Activated CD4-positive, alpha-beta T cell treated with anti-CD3 and anti-CD28 coated beads for 36 hours (primary cell): ENCODE measurements around the gene HSPB1. TPM values are rescaled to one million over a fixed set of nuclear protein-coding genes. Genes with fewer than 3 reads are reported as not detected.
A peak's percentile ranks its signal among the peaks of the same experiment; 100 is the strongest.
"Not testable (repeated sequence)": the region's sequence is repeated elsewhere in the genome, so short reads cannot be mapped to it uniquely, and the experiment has no call there.

ENCODE experiments used
- ATAC-seq: fragments of 200-7000 bp; cut with Tn5 transposase; one replicate; pipeline ENCODE4 v1.10.0; 2021; ENCODE audit warnings: mild to moderate bottlenecking, moderate library complexity
- CTCF ChIA-PET: fragments of 350-600 bp; sonication (Branson Sonifier 250); formaldehyde crosslinking; loops from one replicate; lab custom pipeline; 2021; ENCODE audit warnings: antibody characterized with exemption; lab: Charles Lee
- POLR2A ChIA-PET: fragments of 350-600 bp; sonication (Branson Sonifier 250); formaldehyde crosslinking; loops from one replicate; lab custom pipeline; 2021; ENCODE audit warnings: antibody characterized with exemption, inconsistent platforms; lab: Charles Lee
- DNase-seq: peaks from one replicate; pipeline ENCODE4 v3.0.0-alpha.2; 2020
- H3K27ac Mint-ChIP-seq: one replicate; pipeline ENCODE4 v1.8.0; 2021; ENCODE audit warnings: mixed read lengths
- H3K27me3 Mint-ChIP-seq: one replicate; pipeline ENCODE4 v1.8.0; 2021; ENCODE audit warnings: mixed read lengths
- H3K36me3 Mint-ChIP-seq: one replicate; pipeline ENCODE4 v1.8.0; 2021; ENCODE audit warnings: low read depth, mixed read lengths
- H3K4me1 Mint-ChIP-seq: one replicate; pipeline ENCODE4 v1.8.0; 2021; ENCODE audit warnings: mixed read lengths
- H3K4me3 Mint-ChIP-seq: one replicate; pipeline ENCODE4 v1.8.0; 2021; ENCODE audit warnings: mild to moderate bottlenecking, moderate library complexity, mixed read lengths
- H3K9me3 Mint-ChIP-seq: one replicate; pipeline ENCODE4 v1.8.0; 2021; ENCODE audit warnings: low read depth, mixed read lengths
- intact Hi-C, 2 experiments: fragments of 100-400 bp; cut with DNase I in 1 of 2; cut with micrococcal nuclease in 1 of 2; formaldehyde crosslinking; loops; one replicate each; pipeline versions ENCODE4 v1.14.2 to v1.15.1; 2022 to 2024; cut with DNase I, micrococcal nuclease
- total RNA-seq, 2 experiments: library from RNA; stranded (reverse); gene quantifications; one replicate each; pipeline ENCODE4 v1.2.3, GENCODE V29; 2021

Gene HSPB1
- total RNA-seq, 2 experiments from 2014 or later = 71.1 to 127 TPM

GRCh38 chr7:76334320-76334967 is 32.0 kb downstream of the HSPB1 start:
- intact Hi-C loops = no loop called here
- ATAC-seq (no peak), DNase-seq (no peak)
- Mint-ChIP-seq H3K4me3 (no peak overlapping the region), H3K27ac (no peak overlapping the region), H3K9me3 (no peaks in the 10 kb centered on the region), H3K4me1 (peaks cover 33% of the 10 kb centered on the region), H3K36me3 (peaks cover 44% of the 10 kb centered on the region), H3K27me3 (no peaks in the 10 kb centered on the region)
- POLR2A ChIA-PET = no interaction called here
- CTCF ChIA-PET = no interaction called here

DNA sequence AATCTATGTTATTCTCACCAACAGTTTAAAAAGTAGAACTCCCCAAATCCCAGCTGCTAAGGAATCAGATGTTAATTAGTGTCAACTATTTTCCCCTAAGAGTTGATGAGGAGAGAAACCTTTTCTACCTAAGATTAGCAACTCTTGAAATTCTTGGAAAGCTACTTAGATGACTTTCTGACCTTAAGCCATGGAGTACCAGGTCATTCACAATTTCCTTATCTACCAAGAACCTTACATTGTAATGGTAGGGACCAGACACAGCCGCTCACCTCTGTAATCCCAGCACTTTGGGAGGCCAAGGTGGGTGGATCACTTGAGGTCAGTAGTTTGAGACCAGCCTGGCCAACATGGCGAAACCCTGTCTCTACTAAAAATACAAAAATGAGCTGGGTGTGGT is 32.9 kb downstream of the HSPB1 start:
- CTCF ChIA-PET = interaction anchor here (1.1 to 1.3 kb wide), 2 partner anchors 17 to 21 kb away, joined by 3 to 5 read pairs; no protein-coding TSS in a partner anchor
- ATAC-seq, H3K27ac Mint-ChIP-seq, intact Hi-C loops, H3K27me3 Mint-ChIP-seq, H3K9me3 Mint-ChIP-seq, POLR2A ChIA-PET, H3K4me3 Mint-ChIP-seq, DNase-seq: not testable (repeated sequence)
- Mint-ChIP-seq H3K36me3 (peaks cover 44% of the 10 kb centered on the region), H3K4me1 (peaks cover 36% of the 10 kb centered on the region)

GRCh38 chr7:76336094-76336493 is 33.6 kb downstream of the HSPB1 start:
- Mint-ChIP-seq H3K36me3 (peaks cover 46% of the 10 kb centered on the region), H3K4me1 (peaks cover 42% of the 10 kb centered on the region), H3K9me3 (no peaks in the 10 kb centered on the region), H3K27ac (no peak overlapping the region), H3K4me3 (no peak overlapping the region), H3K27me3 (no peaks in the 10 kb centered on the region)
- intact Hi-C loops = no loop called here
- POLR2A ChIA-PET = no interaction called here
- DNase-seq (no peak), ATAC-seq (no peak)
- CTCF ChIA-PET = interaction anchor here (1.1 to 1.3 kb wide), 2 partner anchors 16 to 22 kb away, joined by 3 to 5 read pairs; no protein-coding TSS in a partner anchor

GRCh38 chr7:76337147-76337546 is 34.7 kb downstream of the HSPB1 start:
- no peak overlapping the region for H3K27ac Mint-ChIP-seq
- ChIA-PET POLR2A (no interaction called here), CTCF (interaction anchor here (0.9 kb wide), 1 partner anchor 18 kb away, joined by 3 read pairs; no protein-coding TSS in a partner anchor)
- H3K36me3 Mint-ChIP-seq = peaks cover 48% of the 10 kb centered on the region
- peaks cover 47% of the 10 kb centered on the region for H3K4me1 Mint-ChIP-seq
- DNase-seq (no peak), ATAC-seq (no peak)
- intact Hi-C loops = no loop called here
- no peaks in the 10 kb centered on the region for H3K9me3 Mint-ChIP-seq
- no peaks in the 10 kb centered on the region for H3K27me3 Mint-ChIP-seq
- H3K4me3 Mint-ChIP-seq = no peak overlapping the region

- H3K36me3 Mint-ChIP-seq = peaks cover 53% of the 10 kb centered on the region
- CTCF ChIA-PET = no interaction called here
These were observed 36.0 kb downstream of the HSPB1 start for GRCh38 chr7:76338298-76339084.

GRCh38 chr7:76340617-76341131 is 38.2 kb downstream of the HSPB1 start:
- H3K36me3 Mint-ChIP-seq = peaks cover 66% of the 10 kb centered on the region
- H3K4me1 Mint-ChIP-seq = peaks cover 70% of the 10 kb centered on the region
- ChIA-PET POLR2A (no interaction called here), CTCF (no interaction called here)
- no peaks in the 10 kb centered on the region for H3K27me3 Mint-ChIP-seq
- H3K4me3 Mint-ChIP-seq = no peak overlapping the region
- no peak for DNase-seq
- no peaks in the 10 kb centered on the region for H3K9me3 Mint-ChIP-seq
- ATAC-seq = no peak
- H3K27ac Mint-ChIP-seq = peak overlapping the region; percentile 44
- intact Hi-C loops = no loop called here

More at GRCh38 chr7:76338298-76339084, 36.0 kb downstream of the HSPB1 start:
- intact Hi-C loops = no loop called here
- ATAC-seq = no peak
- peaks cover 59% of the 10 kb centered on the region for H3K4me1 Mint-ChIP-seq
- POLR2A ChIA-PET = no interaction called here
- H3K4me3 Mint-ChIP-seq = no peak overlapping the region
- no peak for DNase-seq
- peak overlapping the region; percentile 51 for H3K27ac Mint-ChIP-seq
- no peaks in the 10 kb centered on the region for H3K9me3 Mint-ChIP-seq
- no peaks in the 10 kb centered on the region for H3K27me3 Mint-ChIP-seq

- no peaks in the 10 kb centered on the region for H3K9me3 Mint-ChIP-seq
- CTCF ChIA-PET = interaction anchor here (1.0 kb wide), 1 partner anchor 8 kb away, joined by 3 read pairs; no protein-coding TSS in a partner anchor
- H3K27me3 Mint-ChIP-seq = no peaks in the 10 kb centered on the region
- no peak for DNase-seq
- H3K4me1 Mint-ChIP-seq = peaks cover 72% of the 10 kb centered on the region
- intact Hi-C loops = no loop called here
- H3K27ac Mint-ChIP-seq = no peak overlapping the region
- no peak overlapping the region for H3K4me3 Mint-ChIP-seq
- POLR2A ChIA-PET = interaction anchor here (0.8 kb wide), 1 partner anchor 12 kb away, joined by 3 read pairs; no protein-coding TSS in a partner anchor
- peaks cover 72% of the 10 kb centered on the region for H3K36me3 Mint-ChIP-seq
- ATAC-seq = no peak
These were observed 39.7 kb downstream of the HSPB1 start for GRCh38 chr7:76342222-76342621.

- DNase-seq = peak; percentile 46
- CTCF ChIA-PET = interaction anchor here (0.6 to 2.0 kb wide), 4 partner anchors 9 to 25 kb away, joined by 3 to 6 read pairs (median 6); partner anchors contain the start of gene YWHAG
- H3K9me3 Mint-ChIP-seq = no peaks in the 10 kb centered on the region
- H3K4me1 Mint-ChIP-seq = peaks cover 74% of the 10 kb centered on the region
- ATAC-seq = peak; percentile 96
- H3K4me3 Mint-ChIP-seq = no peak overlapping the region
- intact Hi-C loops = loop anchor here (1.0 kb wide), 3 partner anchors 15 to 25 kb away; partner anchors contain the start of gene YWHAG (in 1 of the 2)
- POLR2A ChIA-PET = interaction anchor here (0.6 to 1.6 kb wide), 3 partner anchors 11 to 17 kb away, joined by 3 to 10 read pairs (median 3); partner anchors contain the start of gene YWHAG
- H3K27ac Mint-ChIP-seq = peak overlapping the region; percentile 34
- peaks cover 71% of the 10 kb centered on the region for H3K36me3 Mint-ChIP-seq
- H3K27me3 Mint-ChIP-seq = no peaks in the 10 kb centered on the region
These were observed 40.9 kb downstream of the HSPB1 start for GRCh38 chr7:76343294-76343930.

DNA sequence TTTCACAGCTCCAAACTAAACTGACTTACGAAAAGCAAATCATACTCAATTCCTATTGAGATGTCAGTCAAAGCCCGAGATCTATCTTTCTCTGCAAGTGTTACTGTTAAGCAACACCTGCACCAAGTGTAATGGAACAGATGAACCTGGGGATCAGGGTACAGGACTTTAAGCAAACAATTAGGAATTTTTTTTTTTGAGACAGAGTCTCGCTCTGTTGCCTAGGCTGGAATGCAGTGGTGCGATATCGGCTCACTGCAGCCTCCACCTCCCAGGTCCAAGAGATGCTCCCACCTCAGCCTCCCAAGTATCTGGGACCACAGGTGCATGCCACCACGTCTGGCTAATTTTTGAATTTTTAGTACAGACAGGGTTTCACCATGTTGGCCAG is 41.5 kb downstream of the HSPB1 start:
- intact Hi-C loops = loop anchor here (1.0 kb wide), 3 partner anchors 14 to 26 kb away; partner anchors contain the start of gene YWHAG (in 1 of the 2)

DNA sequence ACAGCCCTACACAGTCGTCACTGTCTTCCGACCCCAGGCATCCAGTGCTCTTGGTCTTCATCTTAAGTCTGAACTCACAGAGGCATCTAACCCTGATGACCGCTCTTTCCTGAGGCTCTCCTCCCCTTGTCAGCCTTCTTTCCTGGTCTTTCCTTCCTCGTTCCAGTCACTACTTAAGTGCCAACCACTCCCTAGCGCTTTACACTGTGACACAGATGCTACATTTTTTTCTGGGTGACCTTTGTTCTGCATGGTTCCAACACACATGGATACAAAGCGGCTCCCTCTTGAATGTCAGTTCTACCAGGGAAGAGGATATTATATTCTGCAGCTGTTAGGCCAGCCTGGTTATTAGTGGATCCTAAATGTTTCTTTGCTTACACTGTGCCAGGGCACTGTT is 43.6 kb downstream of the HSPB1 start:
- Mint-ChIP-seq H3K4me3 (no peak overlapping the region), H3K9me3 (no peaks in the 10 kb centered on the region), H3K27me3 (no peaks in the 10 kb centered on the region), H3K27ac (peak overlapping the region; percentile 14), H3K4me1 (peaks cover 79% of the 10 kb centered on the region), H3K36me3 (peaks cover 77% of the 10 kb centered on the region)
- DNase-seq (no peak), ATAC-seq (no peak)
- intact Hi-C loops = no loop called here
- POLR2A ChIA-PET = no interaction called here
- CTCF ChIA-PET = no interaction called here

More for the DNA sequence above, 41.5 kb downstream of the HSPB1 start:
- Mint-ChIP-seq H3K27ac (peak overlapping the region; percentile 34), H3K9me3 (no peaks in the 10 kb centered on the region), H3K36me3 (peaks cover 70% of the 10 kb centered on the region), H3K4me1 (peaks cover 72% of the 10 kb centered on the region), H3K4me3 (no peak overlapping the region), H3K27me3 (no peaks in the 10 kb centered on the region)
- ChIA-PET CTCF (interaction anchor here (0.6 to 2.0 kb wide), 4 partner anchors 9 to 26 kb away, joined by 3 to 6 read pairs (median 6); partner anchors contain the start of gene YWHAG), POLR2A (interaction anchor here (1.0 to 1.6 kb wide), 2 partner anchors 11 to 15 kb away, joined by 3 to 10 read pairs; partner anchors contain the start of gene YWHAG)
- DNase-seq (no peak), ATAC-seq (no peak)

- peaks cover 79% of the 10 kb centered on the region for H3K36me3 Mint-ChIP-seq
- peaks cover 80% of the 10 kb centered on the region for H3K4me1 Mint-ChIP-seq
- intact Hi-C loops = no loop called here
- ATAC-seq (no peak), DNase-seq (no peak)
- peak overlapping the region; percentile 82 for H3K27ac Mint-ChIP-seq
- no peak overlapping the region for H3K4me3 Mint-ChIP-seq
- CTCF ChIA-PET = no interaction called here
- POLR2A ChIA-PET = no interaction called here
- H3K27me3 Mint-ChIP-seq = no peaks in the 10 kb centered on the region
- H3K9me3 Mint-ChIP-seq = no peaks in the 10 kb centered on the region
These were observed 44.3 kb downstream of the HSPB1 start for GRCh38 chr7:76346778-76347177.
